HuH-7 (cell line): Measurements from ENCODE around the gene HOXC9.
A peak's percentile ranks its signal among the peaks of the same experiment; 100 is the strongest.

Experiments
- DNase-seq: peaks from one replicate; pipeline ENCODE4 v3.0.0; 2011; ENCODE audit warnings: low spot score

Gene HOXC9

GRCh38 chr12:53976172-53976822, 23.7 kb upstream of the HOXC9 start:
- no peak for DNase-seq

GRCh38 chr12:53976823-53977595, 23.0 kb upstream of the HOXC9 start:
- DNase-seq, result no peak

DNA sequence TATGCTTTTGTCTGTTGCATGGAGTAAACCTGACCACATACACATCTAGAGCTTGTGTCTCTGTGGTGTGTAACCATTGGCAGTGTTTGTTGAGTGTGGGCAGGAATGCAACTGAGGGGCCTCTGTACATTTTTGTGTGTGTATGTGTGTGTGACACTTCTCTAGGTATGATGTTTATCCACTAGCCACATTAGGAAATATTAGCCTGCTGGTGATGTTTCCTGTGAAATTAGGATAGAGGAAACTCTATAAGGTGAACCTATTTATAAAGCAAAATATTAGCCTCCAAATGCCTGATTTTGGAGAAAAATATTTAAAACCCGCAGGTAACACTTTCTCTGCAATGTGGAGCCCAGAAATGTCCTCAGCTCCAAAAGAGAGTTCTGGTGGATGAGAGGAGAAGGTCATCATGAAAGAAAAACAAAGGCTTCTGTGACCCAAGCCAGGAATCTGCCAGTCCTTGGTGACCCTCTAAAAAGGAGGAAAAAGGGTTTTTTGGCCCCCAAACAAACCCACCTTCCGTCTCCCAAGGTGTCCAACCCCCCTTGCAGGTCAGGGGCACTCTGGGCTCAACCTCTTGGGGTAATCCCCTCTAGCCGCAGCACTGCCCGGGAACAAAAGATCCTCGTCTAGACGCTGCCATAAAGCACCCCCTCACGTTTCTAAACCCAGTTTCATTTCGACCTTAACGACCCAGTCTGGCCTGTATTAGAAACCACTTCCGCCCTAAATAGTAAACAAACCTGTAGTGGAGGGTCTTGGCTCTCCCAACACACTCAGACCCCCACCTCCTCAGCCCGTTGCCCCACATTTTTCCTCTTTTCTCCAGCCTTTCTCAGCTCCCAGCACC, 22.1 kb upstream of the HOXC9 start:
- no peak for DNase-seq

DNA sequence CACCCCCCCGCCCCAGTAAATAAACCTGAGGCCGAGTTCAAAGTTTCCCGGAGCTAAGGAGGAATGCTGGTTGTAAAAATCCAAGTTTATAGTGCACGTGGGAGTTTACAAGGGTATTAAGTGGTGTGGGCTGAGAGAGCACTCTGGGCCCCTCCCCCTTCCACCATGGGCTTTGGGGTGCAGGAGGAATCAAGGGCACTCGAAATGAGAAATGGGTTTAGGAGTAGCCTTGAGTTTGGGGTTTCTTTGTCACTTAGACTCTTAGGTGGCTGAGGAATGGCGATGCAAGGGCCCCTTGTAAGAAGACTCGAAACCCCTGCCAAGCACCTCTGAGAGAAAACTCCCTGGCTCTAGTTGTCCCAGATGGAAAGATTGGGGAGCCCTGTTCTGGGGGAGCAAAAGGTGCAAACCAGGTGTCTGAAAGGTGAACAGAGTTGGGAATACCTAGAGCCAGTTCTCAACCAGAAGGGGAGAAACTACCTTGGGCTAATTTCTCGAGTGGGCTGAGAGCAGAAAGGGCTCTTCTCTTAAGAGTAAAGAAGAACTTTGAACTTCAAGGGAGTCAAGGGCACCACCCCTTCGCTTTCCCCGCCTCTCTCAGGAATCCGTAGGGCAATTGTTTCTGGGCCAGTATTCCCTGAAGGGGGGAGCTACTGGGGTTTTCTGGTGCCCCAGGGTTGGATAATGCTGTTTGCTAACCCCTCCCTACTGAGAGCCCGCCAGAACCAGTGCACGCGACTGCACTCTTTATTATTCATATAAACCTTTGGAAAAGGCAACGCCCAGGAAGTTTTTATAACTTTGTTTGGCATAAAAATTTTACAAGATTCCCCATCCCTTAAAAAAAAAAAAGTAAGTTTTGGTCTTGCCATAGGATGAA, 21.2 kb upstream of the HOXC9 start:
- DNase-seq, result no peak

DNA sequence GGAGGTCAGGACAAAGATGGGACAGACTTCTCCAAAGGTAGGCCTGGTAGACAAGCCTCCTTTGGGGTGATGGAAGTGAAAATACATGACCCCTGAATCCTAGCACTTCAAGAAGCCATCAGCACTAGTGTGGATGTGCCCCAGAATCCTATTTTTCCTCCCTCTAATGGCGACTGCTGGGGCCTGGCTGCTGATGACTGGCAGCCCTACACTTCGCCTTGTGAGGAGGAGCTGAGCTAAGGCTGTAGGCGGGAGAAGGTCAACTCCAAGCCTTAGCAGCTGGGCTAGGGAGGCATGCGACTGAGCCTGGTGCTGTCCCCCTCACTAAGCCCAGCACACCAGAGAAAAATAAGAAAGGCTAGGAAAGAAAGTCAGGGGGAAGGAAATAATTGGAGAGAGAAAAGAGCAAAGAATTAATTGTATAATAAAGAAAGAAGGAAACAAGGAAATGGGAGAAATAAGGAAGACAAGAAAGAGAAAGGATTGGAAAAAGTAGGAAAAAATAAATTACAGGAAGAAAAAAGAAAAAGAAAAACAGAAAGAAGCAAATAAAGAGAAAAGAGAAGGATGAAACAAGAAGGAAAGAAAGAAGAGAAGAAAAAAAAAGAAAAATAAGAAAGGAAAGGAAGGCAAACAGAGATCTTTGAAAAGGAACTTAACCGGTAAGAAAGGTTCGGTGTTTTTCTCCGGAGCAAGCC, 19.7 kb upstream of the HOXC9 start:
- no peak for DNase-seq

GRCh38 chr12:53980802-53981496, 19.0 kb upstream of the HOXC9 start:
- no peak for DNase-seq

GRCh38 chr12:53981634-53982565, 18.1 kb upstream of the HOXC9 start:
- DNase-seq, result no peak

DNA sequence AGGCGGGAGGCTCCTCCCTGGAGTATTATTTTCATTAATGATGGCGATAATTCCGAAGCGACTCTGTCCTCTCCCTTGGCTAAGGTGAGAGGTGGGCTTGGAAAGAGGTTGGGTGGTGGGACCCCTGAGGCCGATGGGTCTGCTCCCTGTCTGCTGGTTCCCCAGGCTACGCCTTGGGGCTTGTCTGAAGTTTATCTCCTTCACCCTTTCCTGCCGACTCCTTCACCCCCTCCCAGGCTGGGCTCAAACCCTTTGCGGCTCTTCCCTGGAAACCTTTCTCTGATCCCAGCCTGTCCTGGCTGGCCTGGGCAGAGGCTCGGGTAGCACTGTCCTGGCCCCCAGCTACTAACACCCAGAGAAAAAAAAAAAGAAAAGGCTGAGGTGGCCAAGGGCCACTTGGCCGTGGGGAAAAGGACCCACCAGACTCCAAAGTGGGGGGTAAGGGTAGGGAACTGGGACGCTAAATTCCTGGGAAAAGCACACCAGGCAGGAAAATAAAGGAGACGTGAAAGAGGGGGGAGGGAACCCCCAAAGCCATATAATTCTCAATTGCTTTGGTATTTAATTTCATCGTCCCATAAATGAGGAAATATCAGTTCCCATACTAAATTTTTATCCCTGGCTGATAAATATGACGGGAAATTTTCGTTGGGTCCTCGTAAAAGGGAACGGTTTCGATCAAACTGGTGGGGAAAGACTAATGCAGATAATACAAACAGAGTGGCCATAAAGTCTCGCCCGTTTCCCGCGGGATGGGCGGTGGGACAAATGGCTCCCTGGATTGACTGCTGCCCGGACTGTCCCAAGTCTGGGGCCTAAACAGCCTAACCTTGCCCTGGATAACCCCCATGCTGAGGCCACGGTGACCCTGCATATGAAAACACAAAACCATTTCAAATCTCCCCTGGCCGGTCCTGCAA, 17.1 kb upstream of the HOXC9 start:
- no peak for DNase-seq

DNA sequence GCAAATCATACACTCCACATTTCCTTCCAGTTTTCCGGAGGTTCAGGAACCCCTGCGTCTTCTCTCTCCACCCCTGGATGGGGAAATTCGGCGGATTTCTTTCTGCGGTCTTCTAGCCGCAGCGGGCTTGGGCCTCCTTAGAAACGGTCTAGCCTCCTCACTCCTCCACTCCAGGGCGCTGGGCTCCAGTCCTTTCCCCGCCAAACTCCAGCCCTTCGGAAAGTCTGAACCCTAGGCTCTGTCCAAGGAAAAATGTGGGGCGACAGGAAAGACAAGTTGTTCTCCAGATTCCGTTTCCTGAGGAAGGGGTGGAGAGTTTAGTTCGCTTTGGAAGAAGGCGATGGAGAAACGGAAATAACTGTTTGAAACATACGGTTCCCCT, 16.4 kb upstream of the HOXC9 start:
- DNase-seq, result no peak

GRCh38 chr12:53983950-53984572, 15.9 kb upstream of the HOXC9 start:
- DNase-seq, result no peak

GRCh38 chr12:53984901-53985691, 14.9 kb upstream of the HOXC9 start, which contains the start of gene HOXC10:
Gene HOXC10 (plus strand): TSS chr12:53985146. CDS start chr12:53985260, 114 bp downstream.
- peak; percentile 96 for DNase-seq

DNA sequence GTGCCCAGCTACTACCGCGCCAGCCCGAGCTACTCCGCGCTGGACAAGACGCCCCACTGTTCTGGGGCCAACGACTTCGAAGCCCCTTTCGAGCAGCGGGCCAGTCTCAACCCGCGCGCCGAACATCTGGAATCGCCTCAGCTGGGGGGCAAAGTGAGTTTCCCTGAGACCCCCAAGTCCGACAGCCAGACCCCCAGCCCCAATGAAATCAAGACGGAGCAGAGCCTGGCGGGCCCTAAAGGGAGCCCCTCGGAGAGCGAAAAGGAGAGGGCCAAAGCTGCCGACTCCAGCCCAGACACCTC, 14.3 kb upstream of the HOXC9 start:
- DNase-seq, result no peak

GRCh38 chr12:53985994-53986685, 13.8 kb upstream of the HOXC9 start:
- no peak for DNase-seq

- no peak for DNase-seq
Measured at GRCh38 chr12:53986686-53987483, 13.1 kb upstream of the HOXC9 start.

DNA sequence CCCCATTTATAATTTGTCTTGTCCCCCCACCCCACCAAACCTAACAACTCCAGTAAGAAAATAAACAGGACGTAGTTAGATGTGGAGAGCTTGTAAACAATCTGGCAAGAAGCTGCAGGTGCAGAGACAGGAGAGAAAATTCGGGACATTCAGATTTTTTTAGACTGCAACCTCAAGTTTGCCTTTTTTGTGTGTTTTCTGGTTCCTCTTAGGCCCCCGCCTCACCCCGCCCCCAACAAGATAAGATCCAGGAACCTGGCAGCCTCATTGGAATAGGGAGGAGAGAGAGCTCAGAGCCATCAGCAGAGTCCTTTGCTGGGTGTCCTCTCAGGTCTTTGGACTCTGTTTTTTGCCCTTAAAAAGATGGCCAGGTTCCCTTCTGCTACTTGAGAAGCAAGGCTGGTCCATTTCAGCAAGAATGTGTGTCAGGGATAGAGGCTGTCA, 12.2 kb upstream of the HOXC9 start:
- DNase-seq, result no peak
